HepG2 (cell line): ENCODE measurements around the gene TBC1D24. TPM values are rescaled to one million over a fixed set of nuclear protein-coding genes. Genes with fewer than 3 reads are reported as not detected.

Experiments
- CENPX ChIP-seq: sonication (generic); formaldehyde crosslinking; IDR thresholded peaks from 2 replicates; pipeline ENCODE4 v1.9.0; 2021; ENCODE audit warnings: mild to moderate bottlenecking, missing genetic modification reagents, moderate library complexity
- FOXK2 ChIP-seq: fragments of 450-650 bp; IDR thresholded peaks from 2 replicates; pipeline ENCODE4 v1.6.1; 2016
- GATAD2A ChIP-seq: IDR thresholded peaks from 2 replicates; pipeline ENCODE4 v1.6.1; 2016
- HNRNPL ChIP-seq: fragments of 200-400 bp; formaldehyde crosslinking; IDR thresholded peaks from 2 replicates; pipeline ENCODE4 v1.6.1; 2017; ENCODE audit warnings: mild to moderate bottlenecking, low read depth, low read length
- MED1 ChIP-seq: sonication (generic); formaldehyde crosslinking; IDR thresholded peaks from 2 replicates; pipeline ENCODE4 v1.4.0; 2020; ENCODE audit warnings: missing genetic modification reagents
- MIER3 ChIP-seq: IDR thresholded peaks from 2 replicates; pipeline ENCODE4 v1.6.1; 2016; ENCODE audit warnings: missing compliant biosample characterization, borderline replicate concordance
- MTA1 ChIP-seq: sonication (generic); formaldehyde crosslinking; IDR thresholded peaks from 2 replicates; pipeline ENCODE4 v1.4.0; 2020; ENCODE audit warnings: missing genetic modification reagents, mild to moderate bottlenecking, borderline replicate concordance
- NCOA1 ChIP-seq: sonication (generic); formaldehyde crosslinking; IDR thresholded peaks from 2 replicates; pipeline ENCODE4 v1.9.0; 2021; ENCODE audit warnings: missing genetic modification reagents
- PHF5A ChIP-seq: IDR thresholded peaks from one replicate; pipeline ENCODE4 v1.6.1; 2018; ENCODE audit warnings: low read depth, missing genetic modification reagents; ENCODE audit not compliant: unreplicated experiment
- REL ChIP-seq: sonication (generic); formaldehyde crosslinking; conservative IDR thresholded peaks from 2 replicates; pipeline ENCODE4 v1.8.0; 2022; ENCODE audit warnings: mild to moderate bottlenecking, missing genetic modification reagents, moderate library complexity
- SALL1 ChIP-seq: sonication (generic); formaldehyde crosslinking; IDR thresholded peaks from 2 replicates; pipeline ENCODE4 v1.8.0; 2022; ENCODE audit warnings: mild to moderate bottlenecking, missing genetic modification reagents
- SRF ChIP-seq: IDR thresholded peaks from 2 replicates; pipeline ENCODE4 v1.6.1; 2011; ENCODE audit warnings: mild to moderate bottlenecking, low read depth, low read length, moderate library complexity
- ZNF460 ChIP-seq: sonication (generic); formaldehyde crosslinking; IDR thresholded peaks from 2 replicates; pipeline ENCODE4 v1.5.1; 2020; ENCODE audit warnings: missing genetic modification reagents, mild to moderate bottlenecking, borderline replicate concordance
- ZNF501 ChIP-seq: sonication (generic); formaldehyde crosslinking; IDR thresholded peaks from 2 replicates; pipeline ENCODE4 v1.5.1; 2020; ENCODE audit warnings: mild to moderate bottlenecking, moderate library complexity, missing genetic modification reagents
- ZNF564 ChIP-seq: sonication (generic); formaldehyde crosslinking; IDR thresholded peaks from 2 replicates; pipeline ENCODE4 v1.8.1; 2023; ENCODE audit warnings: mild to moderate bottlenecking, missing genetic modification reagents
- ZNF674 ChIP-seq: sonication (generic); formaldehyde crosslinking; IDR thresholded peaks from 2 replicates; pipeline ENCODE4 v1.5.0; 2020; ENCODE audit warnings: low read depth, mild to moderate bottlenecking, missing genetic modification reagents
- ZNF879 ChIP-seq: sonication (generic); formaldehyde crosslinking; IDR thresholded peaks from 2 replicates; pipeline ENCODE4 v1.8.1; 2023; ENCODE audit warnings: missing genetic modification reagents
- polyA plus RNA-seq, 8 experiments: library from polyadenylated mRNA; depleted of rRNA in 3 of 8; stranded (reverse) in 7 of 8; unstranded in 1 of 8; fragments of >200 nt; fragmentation: Illumina TruSeq in 4 of 8; extraction: Trizol in 4 of 8; gene quantifications; 2 replicates each; pipeline versions ENCODE4 v1.2.1 to v1.2.3, GENCODE V29; 2011 to 2016; ENCODE audit warnings: low read depth in 4 of 8, missing spikeins in 1 of 8, mixed read lengths in 1 of 8; ENCODE audit not compliant: insufficient read depth in 1 of 8
- total RNA-seq, 5 experiments: library from RNA; depleted of rRNA; stranded (reverse); fragments of >200 nt; fragmentation: Illumina TruSeq; extraction: Trizol; gene quantifications; 2 replicates each; pipeline ENCODE4 v1.2.3, GENCODE V29; 2016; ENCODE audit warnings: low read depth in 1 of 5
- TF ChIP-seq, protein P1 (sequence below): sonication (generic); formaldehyde crosslinking; IDR thresholded peaks from 2 replicates; pipeline ENCODE4 v1.4.0; 2020; ENCODE audit warnings: missing genetic modification reagents
- TF ChIP-seq, protein P2 (sequence below): sonication (generic); formaldehyde crosslinking; IDR thresholded peaks from 2 replicates; pipeline ENCODE4 v1.5.0; 2020; ENCODE audit warnings: missing genetic modification reagents, mild to moderate bottlenecking, borderline replicate concordance
- TF ChIP-seq, protein P3 (sequence below): sonication (generic); formaldehyde crosslinking; IDR thresholded peaks from 2 replicates; pipeline ENCODE4 v1.9.0; 2022; ENCODE audit warnings: low read depth, missing genetic modification reagents
- TF ChIP-seq, protein P4 (sequence below): sonication (generic); formaldehyde crosslinking; conservative IDR thresholded peaks from 2 replicates; pipeline ENCODE4 v1.4.0; 2020; ENCODE audit warnings: mild to moderate bottlenecking, missing genetic modification reagents, moderate library complexity

Gene TBC1D24
- total and polyA plus RNA-seq, 2 of the 13 experiments (the other 11 are each of a cell fraction or from before 2014, with no cell fraction given) = 7.7 to 13.7 TPM

DNA sequence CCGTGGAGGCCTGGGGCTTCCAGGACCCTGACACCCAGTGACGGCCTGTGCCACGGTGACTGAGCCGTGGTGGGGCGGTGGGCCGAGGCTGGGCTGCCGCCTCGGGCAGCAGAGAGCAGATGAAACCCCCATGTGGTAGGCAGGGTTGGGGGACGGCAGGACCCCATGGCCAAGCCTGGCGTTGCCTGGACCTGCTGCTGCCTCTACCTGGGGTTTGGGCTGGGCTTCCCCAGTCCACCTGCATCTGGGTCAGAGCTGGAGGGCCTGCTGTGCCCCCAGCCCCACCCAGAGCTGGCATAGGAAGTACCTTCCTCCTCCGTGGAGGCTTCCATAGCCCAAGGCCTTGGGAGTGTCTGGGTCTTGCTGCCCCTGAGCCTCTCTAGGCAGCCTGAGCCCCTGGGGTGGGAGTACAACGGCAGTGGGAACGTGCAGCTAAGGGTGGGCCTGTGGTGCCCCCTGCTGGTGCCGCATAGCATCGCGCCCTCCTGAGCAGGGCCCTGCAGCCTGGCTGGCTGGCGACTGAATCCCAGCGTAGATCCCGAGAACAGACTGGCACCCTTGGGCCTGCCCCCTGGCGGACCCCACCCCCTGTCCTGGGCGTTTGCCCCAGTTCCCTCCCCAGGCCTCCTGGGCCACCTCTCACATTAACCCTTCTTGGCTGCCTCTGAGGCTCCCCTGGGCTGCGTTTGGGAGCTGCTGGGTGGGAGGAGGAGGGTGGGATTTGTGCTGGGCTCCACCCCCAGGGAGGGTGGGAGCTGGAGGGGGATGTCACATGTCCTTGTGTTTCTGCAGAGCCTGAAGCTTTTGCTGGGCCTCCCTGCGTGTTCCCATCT, 26.2 kb downstream of the TBC1D24 start (continued):
- TF ChIP-seq, protein P1, sequence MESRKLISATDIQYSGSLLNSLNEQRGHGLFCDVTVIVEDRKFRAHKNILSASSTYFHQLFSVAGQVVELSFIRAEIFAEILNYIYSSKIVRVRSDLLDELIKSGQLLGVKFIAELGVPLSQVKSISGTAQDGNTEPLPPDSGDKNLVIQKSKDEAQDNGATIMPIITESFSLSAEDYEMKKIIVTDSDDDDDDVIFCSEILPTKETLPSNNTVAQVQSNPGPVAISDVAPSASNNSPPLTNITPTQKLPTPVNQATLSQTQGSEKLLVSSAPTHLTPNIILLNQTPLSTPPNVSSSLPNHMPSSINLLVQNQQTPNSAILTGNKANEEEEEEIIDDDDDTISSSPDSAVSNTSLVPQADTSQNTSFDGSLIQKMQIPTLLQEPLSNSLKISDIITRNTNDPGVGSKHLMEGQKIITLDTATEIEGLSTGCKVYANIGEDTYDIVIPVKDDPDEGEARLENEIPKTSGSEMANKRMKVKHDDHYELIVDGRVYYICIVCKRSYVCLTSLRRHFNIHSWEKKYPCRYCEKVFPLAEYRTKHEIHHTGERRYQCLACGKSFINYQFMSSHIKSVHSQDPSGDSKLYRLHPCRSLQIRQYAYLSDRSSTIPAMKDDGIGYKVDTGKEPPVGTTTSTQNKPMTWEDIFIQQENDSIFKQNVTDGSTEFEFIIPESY (CRISPR knock-in tag) = peak; percentile 60
- TF ChIP-seq, protein P2, sequence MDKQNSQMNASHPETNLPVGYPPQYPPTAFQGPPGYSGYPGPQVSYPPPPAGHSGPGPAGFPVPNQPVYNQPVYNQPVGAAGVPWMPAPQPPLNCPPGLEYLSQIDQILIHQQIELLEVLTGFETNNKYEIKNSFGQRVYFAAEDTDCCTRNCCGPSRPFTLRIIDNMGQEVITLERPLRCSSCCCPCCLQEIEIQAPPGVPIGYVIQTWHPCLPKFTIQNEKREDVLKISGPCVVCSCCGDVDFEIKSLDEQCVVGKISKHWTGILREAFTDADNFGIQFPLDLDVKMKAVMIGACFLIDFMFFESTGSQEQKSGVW = no peak
- TF ChIP-seq ZNF879 (CRISPR knock-in tag) (no peak), ZNF674 (CRISPR knock-in tag) (no peak), MED1 (CRISPR knock-in tag) (no peak), SRF (no peak), NCOA1 (0 out of 2 replicates have a peak, but pooled peaks have one; percentile 55), PHF5A (CRISPR knock-in tag) (no peak), MIER3 (CRISPR knock-in tag) (no peak; the same call in 1 of the 2 replicates), GATAD2A (peak; percentile 52; the same call in 1 of the 2 replicates), SALL1 (CRISPR knock-in tag) (peak; percentile 71), REL (CRISPR knock-in tag) (no peak), HNRNPL (0 out of 2 replicates have a peak, but pooled peaks have one; percentile 70), CENPX (no peak), ZNF501 (CRISPR knock-in tag) (0 out of 2 replicates have a peak, but pooled peaks have one; percentile 25), ZNF564 (CRISPR knock-in tag) (no peak), FOXK2 (no peak), MTA1 (CRISPR knock-in tag) (peak; percentile 21; the same call in 1 of the 2 replicates), ZNF460 (CRISPR knock-in tag) (no peak)
- TF ChIP-seq, protein P3, sequence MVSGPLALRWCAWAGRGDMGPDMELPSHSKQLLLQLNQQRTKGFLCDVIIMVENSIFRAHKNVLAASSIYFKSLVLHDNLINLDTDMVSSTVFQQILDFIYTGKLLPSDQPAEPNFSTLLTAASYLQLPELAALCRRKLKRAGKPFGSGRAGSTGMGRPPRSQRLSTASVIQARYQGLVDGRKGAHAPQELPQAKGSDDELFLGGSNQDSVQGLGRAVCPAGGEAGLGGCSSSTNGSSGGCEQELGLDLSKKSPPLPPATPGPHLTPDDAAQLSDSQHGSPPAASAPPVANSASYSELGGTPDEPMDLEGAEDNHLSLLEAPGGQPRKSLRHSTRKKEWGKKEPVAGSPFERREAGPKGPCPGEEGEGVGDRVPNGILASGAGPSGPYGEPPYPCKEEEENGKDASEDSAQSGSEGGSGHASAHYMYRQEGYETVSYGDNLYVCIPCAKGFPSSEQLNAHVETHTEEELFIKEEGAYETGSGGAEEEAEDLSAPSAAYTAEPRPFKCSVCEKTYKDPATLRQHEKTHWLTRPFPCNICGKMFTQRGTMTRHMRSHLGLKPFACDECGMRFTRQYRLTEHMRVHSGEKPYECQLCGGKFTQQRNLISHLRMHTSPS (CRISPR knock-in tag) = 0 out of 2 replicates have a peak, but pooled peaks have one; percentile 26
- TF ChIP-seq, protein P4, sequence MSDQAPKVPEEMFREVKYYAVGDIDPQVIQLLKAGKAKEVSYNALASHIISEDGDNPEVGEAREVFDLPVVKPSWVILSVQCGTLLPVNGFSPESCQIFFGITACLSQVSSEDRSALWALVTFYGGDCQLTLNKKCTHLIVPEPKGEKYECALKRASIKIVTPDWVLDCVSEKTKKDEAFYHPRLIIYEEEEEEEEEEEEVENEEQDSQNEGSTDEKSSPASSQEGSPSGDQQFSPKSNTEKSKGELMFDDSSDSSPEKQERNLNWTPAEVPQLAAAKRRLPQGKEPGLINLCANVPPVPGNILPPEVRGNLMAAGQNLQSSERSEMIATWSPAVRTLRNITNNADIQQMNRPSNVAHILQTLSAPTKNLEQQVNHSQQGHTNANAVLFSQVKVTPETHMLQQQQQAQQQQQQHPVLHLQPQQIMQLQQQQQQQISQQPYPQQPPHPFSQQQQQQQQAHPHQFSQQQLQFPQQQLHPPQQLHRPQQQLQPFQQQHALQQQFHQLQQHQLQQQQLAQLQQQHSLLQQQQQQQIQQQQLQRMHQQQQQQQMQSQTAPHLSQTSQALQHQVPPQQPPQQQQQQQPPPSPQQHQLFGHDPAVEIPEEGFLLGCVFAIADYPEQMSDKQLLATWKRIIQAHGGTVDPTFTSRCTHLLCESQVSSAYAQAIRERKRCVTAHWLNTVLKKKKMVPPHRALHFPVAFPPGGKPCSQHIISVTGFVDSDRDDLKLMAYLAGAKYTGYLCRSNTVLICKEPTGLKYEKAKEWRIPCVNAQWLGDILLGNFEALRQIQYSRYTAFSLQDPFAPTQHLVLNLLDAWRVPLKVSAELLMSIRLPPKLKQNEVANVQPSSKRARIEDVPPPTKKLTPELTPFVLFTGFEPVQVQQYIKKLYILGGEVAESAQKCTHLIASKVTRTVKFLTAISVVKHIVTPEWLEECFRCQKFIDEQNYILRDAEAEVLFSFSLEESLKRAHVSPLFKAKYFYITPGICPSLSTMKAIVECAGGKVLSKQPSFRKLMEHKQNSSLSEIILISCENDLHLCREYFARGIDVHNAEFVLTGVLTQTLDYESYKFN = 0 out of 2 replicates have a peak, but pooled peaks have one; percentile 16
